ENCODE measurements around the gene ENAH.

- TF ChIP-seq CTCF (IDR thresholded peaks at IDR 0.05; ENCODE audit: low read length) (no peak), EZH2 (IDR thresholded peaks at IDR 0.05; ENCODE audit: borderline replicate concordance, low read length) (no peak)
Measured at GRCh38 chr1:225561675-225562074, 91.2 kb downstream of the ENAH start.
